Liver (tissue), 3 donors: ENCODE measurements around the gene WFIKKN1.

ENCODE experiments used
- EGR1 ChIP-seq, 2 donors: IDR thresholded peaks; 2 replicates each; pipeline ENCODE4 v1.6.1; 2016 to 2018; ENCODE audit warnings: antibody characterized with exemption in 2 of 2, low read depth in 2 of 2
- FOXA1 ChIP-seq: IDR thresholded peaks from 2 replicates; pipeline ENCODE4 v1.6.1; 2016; ENCODE audit warnings: antibody characterized with exemption
- FOXA2 ChIP-seq: IDR thresholded peaks from 2 replicates; pipeline ENCODE4 v1.6.1; 2016; ENCODE audit warnings: antibody characterized with exemption
- GABPA ChIP-seq, 2 donors: IDR thresholded peaks in 1 of 2; conservative IDR thresholded peaks in 1 of 2; 2 replicates each; pipeline ENCODE4 v1.6.1; 2016; ENCODE audit warnings: antibody characterized with exemption in 2 of 2, mild to moderate bottlenecking in 1 of 2, moderate library complexity in 1 of 2
- JUND ChIP-seq, 2 donors: IDR thresholded peaks; 2 replicates each; pipeline ENCODE4 v1.6.1; 2016; ENCODE audit warnings: antibody characterized with exemption in 2 of 2
- RAD21 ChIP-seq, 2 donors: IDR thresholded peaks; 2 replicates each; pipeline ENCODE4 v1.6.1; 2016; ENCODE audit warnings: antibody characterized with exemption in 2 of 2, mild to moderate bottlenecking in 2 of 2
- SP1 ChIP-seq: IDR thresholded peaks from 2 replicates; pipeline ENCODE4 v1.6.1; 2018; ENCODE audit warnings: antibody characterized with exemption, mild to moderate bottlenecking
- TAF1 ChIP-seq: conservative IDR thresholded peaks from 2 replicates; pipeline ENCODE4 v1.6.1; 2016; ENCODE audit warnings: antibody characterized with exemption, mild to moderate bottlenecking
- YY1 ChIP-seq: IDR thresholded peaks from 2 replicates; pipeline ENCODE4 v1.6.1; 2016; ENCODE audit warnings: antibody characterized with exemption, mild to moderate bottlenecking
- TF ChIP-seq, protein P1 (sequence below): fragments of 150-350 bp; IDR thresholded peaks from 2 replicates; pipeline ENCODE4 v1.5.1; 2017; ENCODE audit warnings: improper control_type of control experiment, low read depth, low read length; ENCODE audit not compliant: missing input control
- TF ChIP-seq, protein P2 (sequence below): IDR thresholded peaks from 2 replicates; pipeline ENCODE4 v1.6.1; 2016; ENCODE audit warnings: antibody characterized with exemption
- TF ChIP-seq, protein P3 (sequence below): IDR thresholded peaks from 2 replicates; pipeline ENCODE4 v1.6.1; 2016; ENCODE audit warnings: antibody characterized with exemption
- TF ChIP-seq, protein P4 (sequence below): IDR thresholded peaks from 2 replicates; pipeline ENCODE4 v1.6.1; 2016; ENCODE audit warnings: antibody characterized with exemption, mild to moderate bottlenecking
- TF ChIP-seq, protein P5 (sequence below): IDR thresholded peaks from 2 replicates; pipeline ENCODE4 v1.6.1; 2016; ENCODE audit warnings: antibody characterized with exemption
- donor health status: healthy.
- donor health status: healthy.

DNA sequence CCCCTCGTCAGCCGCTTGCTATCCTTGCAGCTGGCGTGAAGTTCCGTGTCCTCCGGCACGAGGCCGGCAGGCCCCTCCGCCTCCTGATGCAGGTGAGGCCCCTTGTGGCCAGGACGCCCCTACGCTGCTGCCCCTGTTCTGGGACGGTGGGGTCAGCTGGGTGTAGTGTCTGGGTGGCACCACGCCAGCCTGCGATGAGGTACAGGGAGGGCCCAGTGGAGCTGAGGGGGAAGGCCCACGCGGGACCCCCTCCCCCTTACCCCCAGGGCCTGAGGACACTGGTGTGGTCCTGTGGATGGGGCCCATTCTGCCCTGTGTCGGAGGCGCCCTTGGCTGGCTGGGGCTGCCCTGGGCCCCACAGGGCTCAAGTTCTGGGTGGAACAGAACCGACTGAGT is 48.6 kb upstream of the WFIKKN1 start:
- TF ChIP-seq, protein P1, sequence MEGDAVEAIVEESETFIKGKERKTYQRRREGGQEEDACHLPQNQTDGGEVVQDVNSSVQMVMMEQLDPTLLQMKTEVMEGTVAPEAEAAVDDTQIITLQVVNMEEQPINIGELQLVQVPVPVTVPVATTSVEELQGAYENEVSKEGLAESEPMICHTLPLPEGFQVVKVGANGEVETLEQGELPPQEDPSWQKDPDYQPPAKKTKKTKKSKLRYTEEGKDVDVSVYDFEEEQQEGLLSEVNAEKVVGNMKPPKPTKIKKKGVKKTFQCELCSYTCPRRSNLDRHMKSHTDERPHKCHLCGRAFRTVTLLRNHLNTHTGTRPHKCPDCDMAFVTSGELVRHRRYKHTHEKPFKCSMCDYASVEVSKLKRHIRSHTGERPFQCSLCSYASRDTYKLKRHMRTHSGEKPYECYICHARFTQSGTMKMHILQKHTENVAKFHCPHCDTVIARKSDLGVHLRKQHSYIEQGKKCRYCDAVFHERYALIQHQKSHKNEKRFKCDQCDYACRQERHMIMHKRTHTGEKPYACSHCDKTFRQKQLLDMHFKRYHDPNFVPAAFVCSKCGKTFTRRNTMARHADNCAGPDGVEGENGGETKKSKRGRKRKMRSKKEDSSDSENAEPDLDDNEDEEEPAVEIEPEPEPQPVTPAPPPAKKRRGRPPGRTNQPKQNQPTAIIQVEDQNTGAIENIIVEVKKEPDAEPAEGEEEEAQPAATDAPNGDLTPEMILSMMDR: no peak
- TF ChIP-seq, protein P2, sequence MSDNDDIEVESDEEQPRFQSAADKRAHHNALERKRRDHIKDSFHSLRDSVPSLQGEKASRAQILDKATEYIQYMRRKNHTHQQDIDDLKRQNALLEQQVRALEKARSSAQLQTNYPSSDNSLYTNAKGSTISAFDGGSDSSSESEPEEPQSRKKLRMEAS: no peak
- TF ChIP-seq RAD21 (IDR thresholded peaks at IDR 0.05) (no peak), FOXA2 (no peak), TAF1 (no peak), GABPA (IDR thresholded peaks at IDR 0.05 in 1 of 2, conservative IDR thresholded peaks at IDR 0.05 in 1 of 2) (no peak), JUND (IDR thresholded peaks at IDR 0.05) (no peak), SP1 (no peak), YY1 (no peak), FOXA1 (no peak), EGR1 (IDR thresholded peaks at IDR 0.05; ENCODE audit: low read depth in 2 of 2) (no peak)
- TF ChIP-seq, protein P3, sequence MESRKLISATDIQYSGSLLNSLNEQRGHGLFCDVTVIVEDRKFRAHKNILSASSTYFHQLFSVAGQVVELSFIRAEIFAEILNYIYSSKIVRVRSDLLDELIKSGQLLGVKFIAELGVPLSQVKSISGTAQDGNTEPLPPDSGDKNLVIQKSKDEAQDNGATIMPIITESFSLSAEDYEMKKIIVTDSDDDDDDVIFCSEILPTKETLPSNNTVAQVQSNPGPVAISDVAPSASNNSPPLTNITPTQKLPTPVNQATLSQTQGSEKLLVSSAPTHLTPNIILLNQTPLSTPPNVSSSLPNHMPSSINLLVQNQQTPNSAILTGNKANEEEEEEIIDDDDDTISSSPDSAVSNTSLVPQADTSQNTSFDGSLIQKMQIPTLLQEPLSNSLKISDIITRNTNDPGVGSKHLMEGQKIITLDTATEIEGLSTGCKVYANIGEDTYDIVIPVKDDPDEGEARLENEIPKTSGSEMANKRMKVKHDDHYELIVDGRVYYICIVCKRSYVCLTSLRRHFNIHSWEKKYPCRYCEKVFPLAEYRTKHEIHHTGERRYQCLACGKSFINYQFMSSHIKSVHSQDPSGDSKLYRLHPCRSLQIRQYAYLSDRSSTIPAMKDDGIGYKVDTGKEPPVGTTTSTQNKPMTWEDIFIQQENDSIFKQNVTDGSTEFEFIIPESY: no peak
- TF ChIP-seq, protein P4, sequence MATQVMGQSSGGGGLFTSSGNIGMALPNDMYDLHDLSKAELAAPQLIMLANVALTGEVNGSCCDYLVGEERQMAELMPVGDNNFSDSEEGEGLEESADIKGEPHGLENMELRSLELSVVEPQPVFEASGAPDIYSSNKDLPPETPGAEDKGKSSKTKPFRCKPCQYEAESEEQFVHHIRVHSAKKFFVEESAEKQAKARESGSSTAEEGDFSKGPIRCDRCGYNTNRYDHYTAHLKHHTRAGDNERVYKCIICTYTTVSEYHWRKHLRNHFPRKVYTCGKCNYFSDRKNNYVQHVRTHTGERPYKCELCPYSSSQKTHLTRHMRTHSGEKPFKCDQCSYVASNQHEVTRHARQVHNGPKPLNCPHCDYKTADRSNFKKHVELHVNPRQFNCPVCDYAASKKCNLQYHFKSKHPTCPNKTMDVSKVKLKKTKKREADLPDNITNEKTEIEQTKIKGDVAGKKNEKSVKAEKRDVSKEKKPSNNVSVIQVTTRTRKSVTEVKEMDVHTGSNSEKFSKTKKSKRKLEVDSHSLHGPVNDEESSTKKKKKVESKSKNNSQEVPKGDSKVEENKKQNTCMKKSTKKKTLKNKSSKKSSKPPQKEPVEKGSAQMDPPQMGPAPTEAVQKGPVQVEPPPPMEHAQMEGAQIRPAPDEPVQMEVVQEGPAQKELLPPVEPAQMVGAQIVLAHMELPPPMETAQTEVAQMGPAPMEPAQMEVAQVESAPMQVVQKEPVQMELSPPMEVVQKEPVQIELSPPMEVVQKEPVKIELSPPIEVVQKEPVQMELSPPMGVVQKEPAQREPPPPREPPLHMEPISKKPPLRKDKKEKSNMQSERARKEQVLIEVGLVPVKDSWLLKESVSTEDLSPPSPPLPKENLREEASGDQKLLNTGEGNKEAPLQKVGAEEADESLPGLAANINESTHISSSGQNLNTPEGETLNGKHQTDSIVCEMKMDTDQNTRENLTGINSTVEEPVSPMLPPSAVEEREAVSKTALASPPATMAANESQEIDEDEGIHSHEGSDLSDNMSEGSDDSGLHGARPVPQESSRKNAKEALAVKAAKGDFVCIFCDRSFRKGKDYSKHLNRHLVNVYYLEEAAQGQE: no peak
- TF ChIP-seq, protein P5, sequence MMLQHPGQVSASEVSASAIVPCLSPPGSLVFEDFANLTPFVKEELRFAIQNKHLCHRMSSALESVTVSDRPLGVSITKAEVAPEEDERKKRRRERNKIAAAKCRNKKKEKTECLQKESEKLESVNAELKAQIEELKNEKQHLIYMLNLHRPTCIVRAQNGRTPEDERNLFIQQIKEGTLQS: no peak
